Heart left ventricle (tissue), 13 donors: Measurements from ENCODE around the gene EYS.

Experiments used
- POLR2A ChIP-seq, 2 donors: fragments of 450-650 bp; IDR thresholded peaks; one replicate each; pipeline ENCODE4 v1.6.1; 2017; ENCODE audit warnings: antibody characterized with exemption in 2 of 2, mild to moderate bottlenecking in 2 of 2, moderate library complexity in 2 of 2
- TF ChIP-seq, protein P1 (sequence below), 12 donors: fragments of 200-600 bp; sonication (generic) in 4 of 12; IDR thresholded peaks; one replicate each; pipeline versions ENCODE4 v1.5.0 to v1.8.0; 2018 to 2022; ENCODE audit warnings: antibody characterized with exemption in 12 of 12, mild to moderate bottlenecking in 5 of 12
- donor health status: ischemic (EF 13 %, LVEDD 7.1; RV severe dilation, severe dysfunction).
- donor health status: DM: no; HTN: yes; CAD: no.
- donor health status: DM: no; HTN: no; CAD: no.
- donor health status: ischemic (EF 25% LVEDD 6.9; RV normal size, moderate dysfunction).
- donor health status: ischemic (EF 25% LVEDD 5.7; RV mildly dilated, moderate dysfunction).
- donor health status: ischemic (EF 35%, LVEDD 5.7; RV mildly dilated, moderate dysfunction).
- donor health status: nonischemic (EF 11% LVEDD 7.7; RV severe dilation, severe dysfunction).
- donor health status: DM: yes; HTN: yes; CAD: no.
- donor health status: PGD.
- donor health status: ischemic (EF 29% LVEDD 5.4; RV normal size, mild dysfunction).
- donor health status: nonischemic (EF 23%, LVEDD 6.1; RV moderate dilation, normal function).

DNA sequence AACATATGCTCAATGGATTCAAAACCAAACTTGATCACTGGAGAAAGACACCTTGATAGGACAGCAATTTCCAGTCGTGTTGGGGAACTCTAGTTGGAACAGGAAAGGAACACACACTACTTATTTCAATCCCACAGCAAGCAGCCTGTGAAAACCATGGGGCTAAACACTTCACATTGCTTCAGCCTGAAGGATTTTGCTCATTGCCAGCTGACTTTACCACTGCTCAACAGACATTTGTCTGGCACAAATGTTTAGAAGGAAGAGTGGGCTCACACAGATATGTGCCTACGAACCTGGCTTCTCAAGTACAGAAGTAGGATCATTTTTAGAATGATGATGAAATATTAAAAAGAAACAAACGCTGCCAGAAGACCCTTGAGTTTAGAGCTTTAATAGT is 1473.3 kb downstream of the EYS start:
- no peak for TF ChIP-seq POLR2A (IDR thresholded peaks at IDR 0.05)
- TF ChIP-seq, protein P1, sequence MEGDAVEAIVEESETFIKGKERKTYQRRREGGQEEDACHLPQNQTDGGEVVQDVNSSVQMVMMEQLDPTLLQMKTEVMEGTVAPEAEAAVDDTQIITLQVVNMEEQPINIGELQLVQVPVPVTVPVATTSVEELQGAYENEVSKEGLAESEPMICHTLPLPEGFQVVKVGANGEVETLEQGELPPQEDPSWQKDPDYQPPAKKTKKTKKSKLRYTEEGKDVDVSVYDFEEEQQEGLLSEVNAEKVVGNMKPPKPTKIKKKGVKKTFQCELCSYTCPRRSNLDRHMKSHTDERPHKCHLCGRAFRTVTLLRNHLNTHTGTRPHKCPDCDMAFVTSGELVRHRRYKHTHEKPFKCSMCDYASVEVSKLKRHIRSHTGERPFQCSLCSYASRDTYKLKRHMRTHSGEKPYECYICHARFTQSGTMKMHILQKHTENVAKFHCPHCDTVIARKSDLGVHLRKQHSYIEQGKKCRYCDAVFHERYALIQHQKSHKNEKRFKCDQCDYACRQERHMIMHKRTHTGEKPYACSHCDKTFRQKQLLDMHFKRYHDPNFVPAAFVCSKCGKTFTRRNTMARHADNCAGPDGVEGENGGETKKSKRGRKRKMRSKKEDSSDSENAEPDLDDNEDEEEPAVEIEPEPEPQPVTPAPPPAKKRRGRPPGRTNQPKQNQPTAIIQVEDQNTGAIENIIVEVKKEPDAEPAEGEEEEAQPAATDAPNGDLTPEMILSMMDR (IDR thresholded peaks at IDR 0.05) = no peak
